Lower leg skin (tissue), 3 donors: ENCODE results near the gene NSMCE1.

Experiments used
- POLR2A ChIP-seq, 2 donors: fragments of 450-650 bp; IDR thresholded peaks; one replicate each; pipeline ENCODE4 v1.6.1; 2016 to 2017; ENCODE audit warnings: antibody characterized with exemption in 2 of 2, mild to moderate bottlenecking in 1 of 2, moderate library complexity in 1 of 2
- TF ChIP-seq, protein P1 (sequence below), 3 donors: fragments of 450-650 bp; IDR thresholded peaks; one replicate each; pipeline ENCODE4 v1.5.1; 2016; ENCODE audit warnings: antibody characterized with exemption in 3 of 3, mild to moderate bottlenecking in 3 of 3, moderate library complexity in 2 of 3

DNA sequence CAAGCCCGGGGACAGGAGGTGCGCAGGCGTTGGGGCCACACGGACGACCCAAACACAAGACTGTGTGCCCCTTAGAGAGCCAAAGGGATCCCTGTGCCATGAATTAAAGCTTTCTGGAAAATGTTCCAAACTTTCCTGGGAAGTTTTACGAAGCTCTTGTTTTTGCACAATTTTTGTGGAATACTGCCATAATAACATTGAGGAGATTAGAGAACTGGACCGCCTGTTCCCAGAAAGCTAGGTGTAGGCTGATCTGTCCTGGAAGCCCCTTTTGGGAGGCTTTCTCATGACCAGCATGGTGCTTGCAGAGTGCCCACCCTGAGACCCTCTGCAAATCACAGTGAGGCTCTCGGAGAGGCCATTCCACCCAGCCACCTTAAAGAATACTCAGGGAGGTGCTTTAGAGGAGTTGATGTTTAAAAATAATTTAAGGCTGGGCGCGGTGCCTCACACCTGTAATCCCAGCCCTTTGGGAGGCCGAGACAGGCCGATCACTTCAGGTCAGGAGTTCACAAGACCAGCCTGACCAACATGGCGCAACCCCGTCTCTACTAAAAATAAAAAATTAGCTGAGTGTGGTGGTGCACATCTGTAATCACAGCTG lies 64.2 kb downstream of the NSMCE1 start:
- TF ChIP-seq, protein P1, sequence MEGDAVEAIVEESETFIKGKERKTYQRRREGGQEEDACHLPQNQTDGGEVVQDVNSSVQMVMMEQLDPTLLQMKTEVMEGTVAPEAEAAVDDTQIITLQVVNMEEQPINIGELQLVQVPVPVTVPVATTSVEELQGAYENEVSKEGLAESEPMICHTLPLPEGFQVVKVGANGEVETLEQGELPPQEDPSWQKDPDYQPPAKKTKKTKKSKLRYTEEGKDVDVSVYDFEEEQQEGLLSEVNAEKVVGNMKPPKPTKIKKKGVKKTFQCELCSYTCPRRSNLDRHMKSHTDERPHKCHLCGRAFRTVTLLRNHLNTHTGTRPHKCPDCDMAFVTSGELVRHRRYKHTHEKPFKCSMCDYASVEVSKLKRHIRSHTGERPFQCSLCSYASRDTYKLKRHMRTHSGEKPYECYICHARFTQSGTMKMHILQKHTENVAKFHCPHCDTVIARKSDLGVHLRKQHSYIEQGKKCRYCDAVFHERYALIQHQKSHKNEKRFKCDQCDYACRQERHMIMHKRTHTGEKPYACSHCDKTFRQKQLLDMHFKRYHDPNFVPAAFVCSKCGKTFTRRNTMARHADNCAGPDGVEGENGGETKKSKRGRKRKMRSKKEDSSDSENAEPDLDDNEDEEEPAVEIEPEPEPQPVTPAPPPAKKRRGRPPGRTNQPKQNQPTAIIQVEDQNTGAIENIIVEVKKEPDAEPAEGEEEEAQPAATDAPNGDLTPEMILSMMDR (IDR thresholded peaks at IDR 0.05), result no peak
- TF ChIP-seq POLR2A (IDR thresholded peaks at IDR 0.05), result no peak
